GM10248 (cell line): ENCODE results near the gene GSPT1.

ENCODE experiments used
- CTCF ChIA-PET: fragments of 300-600 bp; sonication (Branson Sonifier 250); formaldehyde crosslinking; extraction: SDS; loops from one replicate; lab custom pipeline; 2021; ENCODE audit warnings: antibody characterized with exemption; lab: Yijun Ruan, JAX
- POLR2A ChIA-PET: fragments of 350-650 bp; sonication (Branson Sonifier 250); formaldehyde crosslinking; extraction: SDS; loops from one replicate; lab custom pipeline; 2020; ENCODE audit warnings: antibody characterized with exemption; lab: Yijun Ruan, JAX
- DNase-seq: peaks from one replicate; pipeline ENCODE4 v3.0.0; 2012; ENCODE audit errors: extremely low spot score
- TF ChIP-seq, protein P1 (sequence below): IDR thresholded peaks from 2 replicates; pipeline ENCODE4 v1.5.1; 2012; ENCODE audit warnings: mild to moderate bottlenecking, low read depth; ENCODE audit errors: extremely low read depth, missing control alignments, control extremely low read depth

GSPT1 gene

DNA sequence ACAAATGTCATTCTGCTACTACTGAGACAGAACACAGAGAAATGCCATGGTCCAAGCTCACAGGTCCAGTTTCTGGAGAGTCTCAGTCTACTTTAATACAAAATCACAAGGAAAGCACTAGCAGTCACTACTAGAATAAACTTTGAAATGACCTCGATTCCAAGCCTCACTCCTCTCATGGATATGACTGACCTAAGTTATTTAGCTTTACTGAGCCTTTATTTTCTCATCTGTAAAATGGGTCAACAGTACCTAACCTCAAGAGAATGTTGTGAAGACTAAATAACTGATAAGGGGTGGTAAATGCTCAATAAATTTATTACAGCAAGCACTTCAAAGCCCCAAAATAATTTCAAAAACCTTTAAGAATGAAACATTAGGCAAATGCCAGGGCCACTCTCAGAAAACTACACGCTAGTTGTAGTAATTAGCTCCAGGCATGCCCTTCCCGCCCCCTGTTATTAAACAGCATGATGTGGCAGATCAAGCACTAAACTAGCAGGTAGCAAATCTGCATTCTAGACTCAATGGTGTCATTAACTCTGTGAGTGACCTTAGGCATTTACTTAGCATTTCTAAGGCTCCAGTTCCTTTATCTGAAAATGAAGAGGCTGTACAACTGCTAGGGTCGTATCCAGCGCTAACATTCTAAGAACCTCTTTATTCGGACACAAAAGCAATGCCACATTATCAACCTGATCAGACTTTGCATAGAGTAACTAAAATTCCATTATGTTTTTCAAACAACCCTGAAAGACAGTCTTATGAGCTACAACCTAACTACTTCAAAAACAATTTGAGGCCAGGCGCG lies 8.4 kb downstream of the GSPT1 start:
- CTCF ChIA-PET: interaction anchor here (0.8 to 3.7 kb wide), 5 partner anchors 9 to 160 kb away, joined by 3 to 12 read pairs (median 4); partner anchors contain the start of gene GSPT1
- no peak for DNase-seq
- TF ChIP-seq, protein P1, sequence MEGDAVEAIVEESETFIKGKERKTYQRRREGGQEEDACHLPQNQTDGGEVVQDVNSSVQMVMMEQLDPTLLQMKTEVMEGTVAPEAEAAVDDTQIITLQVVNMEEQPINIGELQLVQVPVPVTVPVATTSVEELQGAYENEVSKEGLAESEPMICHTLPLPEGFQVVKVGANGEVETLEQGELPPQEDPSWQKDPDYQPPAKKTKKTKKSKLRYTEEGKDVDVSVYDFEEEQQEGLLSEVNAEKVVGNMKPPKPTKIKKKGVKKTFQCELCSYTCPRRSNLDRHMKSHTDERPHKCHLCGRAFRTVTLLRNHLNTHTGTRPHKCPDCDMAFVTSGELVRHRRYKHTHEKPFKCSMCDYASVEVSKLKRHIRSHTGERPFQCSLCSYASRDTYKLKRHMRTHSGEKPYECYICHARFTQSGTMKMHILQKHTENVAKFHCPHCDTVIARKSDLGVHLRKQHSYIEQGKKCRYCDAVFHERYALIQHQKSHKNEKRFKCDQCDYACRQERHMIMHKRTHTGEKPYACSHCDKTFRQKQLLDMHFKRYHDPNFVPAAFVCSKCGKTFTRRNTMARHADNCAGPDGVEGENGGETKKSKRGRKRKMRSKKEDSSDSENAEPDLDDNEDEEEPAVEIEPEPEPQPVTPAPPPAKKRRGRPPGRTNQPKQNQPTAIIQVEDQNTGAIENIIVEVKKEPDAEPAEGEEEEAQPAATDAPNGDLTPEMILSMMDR: no peak
- POLR2A ChIA-PET: interaction anchor here (0.9 kb wide), 1 partner anchor 8 kb away, joined by 3 read pairs; the partner anchor contains the start of gene GSPT1

DNA sequence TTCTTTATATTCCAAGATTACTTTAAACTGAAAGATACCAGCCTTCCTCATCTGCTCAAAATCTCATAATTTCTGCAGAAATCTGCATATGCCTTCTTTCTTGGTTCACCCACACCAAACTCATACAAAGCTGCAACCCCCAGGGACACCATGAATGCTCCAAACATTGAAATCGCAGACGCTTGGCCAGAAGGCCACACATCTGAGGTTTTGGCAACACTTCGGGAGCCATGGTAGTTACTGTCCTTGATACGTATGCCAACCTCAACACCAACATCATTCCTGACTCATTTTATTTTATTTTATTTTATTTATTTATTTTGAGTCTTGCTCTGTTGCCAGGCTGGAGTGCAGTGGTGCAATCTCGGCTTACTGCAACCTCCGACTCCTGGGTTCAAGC lies 11.8 kb downstream of the GSPT1 start:
- no peak for DNase-seq
- TF ChIP-seq, protein P1: no peak
- POLR2A ChIA-PET: no interaction called here
- CTCF ChIA-PET: no interaction called here

DNA sequence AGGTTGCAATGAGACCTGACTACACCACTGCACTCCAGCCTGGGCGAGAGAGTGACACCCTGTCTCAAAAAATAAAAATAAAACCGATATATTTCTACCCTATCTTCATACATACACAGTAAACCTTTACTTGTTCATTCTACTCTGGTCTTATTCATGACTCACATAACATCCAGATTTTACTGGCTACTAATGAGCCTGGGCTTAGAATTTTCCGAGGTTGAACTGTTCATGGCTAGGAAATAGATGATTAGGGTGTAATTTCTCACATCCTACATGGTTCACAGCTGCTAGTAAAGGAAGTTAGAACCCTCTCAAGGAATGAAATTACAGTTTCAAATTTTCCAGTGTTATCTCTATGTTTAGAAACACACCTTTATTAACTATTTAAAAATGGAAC lies 14.7 kb downstream of the GSPT1 start:
- DNase-seq: no peak
- POLR2A ChIA-PET: interaction anchor here (0.5 kb wide), 1 partner anchor 1162 kb away, joined by 9 read pairs; no protein-coding TSS in a partner anchor
- TF ChIP-seq, protein P1: no peak
- CTCF ChIA-PET: no interaction called here

DNA sequence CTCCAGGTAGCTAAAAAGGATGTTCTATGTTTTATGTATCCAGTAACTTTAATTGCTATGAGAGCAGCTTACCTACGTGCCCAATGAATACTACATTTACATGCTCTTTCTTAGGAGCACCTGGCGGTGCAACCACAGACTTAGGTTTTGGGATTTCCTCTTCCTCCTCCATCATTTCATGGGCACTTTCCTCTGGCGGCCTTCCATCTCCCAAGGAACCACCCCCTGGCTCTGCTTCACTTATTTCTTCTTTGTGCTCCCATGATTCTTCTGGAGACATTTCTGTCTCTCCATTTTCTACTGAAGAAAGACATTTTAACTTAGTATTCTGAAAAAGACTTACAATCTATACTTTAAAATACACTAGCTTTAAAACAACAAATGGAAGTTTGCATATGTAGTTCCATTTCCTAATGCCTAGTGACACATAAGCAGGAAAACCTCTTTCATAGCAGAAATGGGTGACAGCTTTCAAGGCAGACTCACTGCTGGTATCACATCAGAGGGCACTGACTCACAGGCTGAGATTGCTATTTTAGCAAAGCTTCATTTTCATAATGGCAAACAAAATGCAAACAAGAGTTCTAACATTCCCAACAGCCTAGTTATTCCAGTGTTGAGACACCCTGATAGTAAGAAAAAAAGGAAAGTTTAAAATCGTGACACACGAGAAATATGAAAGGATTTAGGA lies 19.1 kb downstream of the GSPT1 start:
- POLR2A ChIA-PET: no interaction called here
- CTCF ChIA-PET: interaction anchor here (0.9 to 1.7 kb wide), 3 partner anchors 10 to 28 kb away, joined by 3 to 4 read pairs (median 3); no protein-coding TSS in a partner anchor
- no peak for DNase-seq

DNA sequence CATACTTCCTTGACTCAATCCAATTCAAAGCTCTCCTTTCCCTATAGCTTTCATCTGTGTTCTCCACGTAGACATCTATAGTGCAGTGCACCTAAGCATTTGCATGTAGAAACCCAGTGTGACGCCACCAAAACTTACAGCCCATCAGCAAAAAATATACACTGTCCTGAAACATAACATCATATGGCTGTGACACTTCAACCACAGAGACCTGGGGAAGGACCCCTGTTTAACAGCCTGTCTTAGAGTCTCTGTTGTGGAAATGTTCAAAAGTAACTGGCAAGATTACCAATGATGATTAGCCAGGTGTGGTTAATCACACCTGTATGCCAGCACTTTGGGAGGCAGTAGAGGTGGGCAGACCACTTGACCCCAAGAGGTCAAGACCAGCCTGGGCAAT lies 22.2 kb downstream of the GSPT1 start:
- ChIA-PET CTCF (interaction anchor here (1.5 kb wide), 1 partner anchor 13 kb away, joined by 4 read pairs; no protein-coding TSS in a partner anchor), POLR2A (no interaction called here)
- no peak for DNase-seq
- TF ChIP-seq, protein P1: no peak

More for the DNA sequence above, 19.1 kb downstream of the GSPT1 start:
- TF ChIP-seq, protein P1: no peak

DNA sequence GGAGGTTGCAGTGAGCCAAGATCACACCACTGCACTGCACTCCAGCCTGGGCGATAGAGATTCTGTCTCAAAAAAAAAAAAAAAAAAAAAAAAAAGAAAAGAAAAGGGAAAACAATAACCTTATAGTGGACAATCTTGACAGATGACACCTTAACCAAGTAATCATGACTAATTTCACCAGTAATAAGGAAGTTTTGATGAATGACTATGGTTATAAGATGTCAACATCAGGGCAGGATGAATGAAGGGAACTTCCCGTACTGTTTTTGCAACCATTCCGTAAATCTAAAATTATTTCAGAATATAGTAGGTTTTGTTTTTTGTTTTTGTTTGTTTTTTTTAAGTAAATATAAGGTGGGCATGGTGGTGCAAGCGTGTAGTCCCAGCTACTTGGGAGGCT lies 23.0 kb downstream of the GSPT1 start:
- CTCF ChIA-PET: no interaction called here
- TF ChIP-seq, protein P1: no peak
- POLR2A ChIA-PET: no interaction called here
- DNase-seq: no peak
